Adrenal gland (tissue), 19 donors: ENCODE measurements around the gene ZNF595. TPM values are rescaled to one million over a fixed set of nuclear protein-coding genes. Genes with fewer than 3 reads are reported as not detected.
"Not testable (repeated sequence)": the region's sequence is repeated elsewhere in the genome, so short reads cannot be mapped to it uniquely, and the experiment has no call there.

Experiments used
- DNase-seq, 7 donors: peaks; one replicate each; pipeline ENCODE4 v3.0.0-alpha.2; 2019 to 2020
- H3K27ac ChIP-seq, 5 donors: fragments of 200-600 bp; sonication (generic) in 4 of 5; 1 replicate in 3 of 5; 2 replicates in 2 of 5; pipeline versions ENCODE4 v1.5.1 to v1.8.0; 2016 to 2020; ENCODE audit warnings: mild to moderate bottlenecking in 1 of 5
- H3K27me3 ChIP-seq: fragments of 200-600 bp; 2 replicates; pipeline ENCODE4 v1.8.0; 2021
- H3K36me3 ChIP-seq, 2 donors: fragments of 200-600 bp; replicated peaks in 1 of 2; 1 replicate in 1 of 2; 2 replicates in 1 of 2; pipeline versions ENCODE4 v1.5.1 to v1.8.0; 2018 to 2022
- H3K4me1 ChIP-seq, 2 donors: fragments of 200-600 bp; replicated peaks in 1 of 2; 1 replicate in 1 of 2; 2 replicates in 1 of 2; pipeline versions ENCODE4 v1.5.1 to v1.8.0; 2018 to 2021
- H3K4me3 ChIP-seq, 4 donors: fragments of 200-600 bp; sonication (generic) in 3 of 4; one replicate each; pipeline ENCODE4 v1.5.1; 2016 to 2018
- H3K9me3 ChIP-seq, 3 donors: fragments of 200-600 bp; sonication (generic) in 1 of 3; replicated peaks in 1 of 3; 1 replicate in 2 of 3; 2 replicates in 1 of 3; pipeline versions ENCODE4 v1.5.1 to v1.8.0; 2016 to 2021
- CTCF ChIP-seq, 6 experiments: fragments of 450-650 bp in 4 of 6; fragments of 200-600 bp in 2 of 6; sonication (generic) in 1 of 6; IDR thresholded peaks; 1 replicate in 5 of 6; 2 replicates in 1 of 6; pipeline versions ENCODE4 v1.5.1 to v1.8.0; 2016 to 2021; ENCODE audit warnings: antibody characterized with exemption in 6 of 6, mild to moderate bottlenecking in 2 of 6, moderate library complexity in 1 of 6
- WGBS, 4 donors: extraction: QIAGEN DNeasy Blood & Tissue Kit in 2 of 4; methylation state at CpG; one replicate each; pipeline versions ENCODE4 v1.1.5 to v1.1.7; 2013 to 2017; 5-methylcytosine and 5-hydroxymethylcytosine counted together
- intact Hi-C, 2 donors: fragments of 100-400 bp; cut with DNase I; formaldehyde crosslinking; loops; one replicate each; pipeline versions ENCODE4 v1.14.1 to v1.15.0; 2022 to 2023
- long read RNA-seq, 10 donors: library from polyadenylated mRNA in 3 of 10; unstranded in 2 of 10; stranded (forward) in 1 of 10; transcript quantifications; one replicate each; pipeline ENCODE4 v2.0.0 and lab custom pipeline, GENCODE V29; 2021 to 2026
- polyA plus RNA-seq, 3 donors: library from polyadenylated mRNA; stranded (reverse); fragments of 200-250 nt in 2 of 3; fragments of 350-450 nt in 1 of 3; fragmentation: Illumina TruSeq in 1 of 3; extraction: RNeasy Lipid Tissue Mini Kit (QIAGEN cat#74804) in 1 of 3; gene quantifications; one replicate each; pipeline ENCODE4 v1.2.3, GENCODE V29; 2013 to 2014
- total RNA-seq, 9 donors: library from RNA; depleted of rRNA in 4 of 9; stranded (reverse); fragments of >200 nt in 4 of 9; fragments of 120-200 nt in 1 of 9; fragmentation: NEBNext Ultra II Directional in 1 of 9; extraction: Animal tissue kit (Norgen Biotek cat#: 25700) in 1 of 9; gene quantifications; one replicate each; pipeline versions ENCODE4 v1.1.0 to v1.2.4, GENCODE V29; 2013 to 2023
- donor health status: healthy with polysubstance abuse.
- donor health status: Bipolar disorder and iron deficiency.
- donor health status: DM: yes; HTN: yes; CAD: no.
- donor health status: DM: no; HTN: no; CAD: no.
- donor health status: DM: no; HTN: no; CAD: no.
- donor health status: DM: yes; HTN: yes; CAD: no.

ZNF595 gene
- 10 to 100 TPM in 7 of 9 donors, 1 to 10 TPM in 2; 5.5 to 50.0 (median 15.7) TPM for total RNA-seq
- 10 to 100 TPM in 1 of 3 donors, 1 to 10 TPM in 2; 7.2 to 13.1 (median 8.3) TPM for polyA plus RNA-seq
- long read RNA-seq, donor 1, result 0 reads
- long read RNA-seq, donor 2, partial matches to known transcripts, result 0 of 1 reads
- long read RNA-seq, donor 2, other reads (novel, unspliced or antisense), result 0 of 1 reads
- long read RNA-seq, donor 3, partial matches to known transcripts, result 0 of 3 reads
- long read RNA-seq, donor 3, other reads (novel, unspliced or antisense), result 0 of 3 reads
- long read RNA-seq, donor 4, transcript ZNF595-205 (4 exons, 2,911 nt), result major isoform, 6 of 10 reads
- long read RNA-seq, donor 4, partial matches to known transcripts, result 0 of 10 reads
- long read RNA-seq, donor 4, other reads (novel, unspliced or antisense), result 3 of 10 reads
- long read RNA-seq, donor 5, partial matches to known transcripts, result 0 of 9 reads
- long read RNA-seq, donor 5, other reads (novel, unspliced or antisense), result 4 of 9 reads
- long read RNA-seq, donor 6, transcript ZNF595-205 (4 exons, 2,911 nt), result major isoform, 7 of 11 reads
- long read RNA-seq, donor 6, partial matches to known transcripts, result 0 of 11 reads
- long read RNA-seq, donor 6, other reads (novel, unspliced or antisense), result 2 of 11 reads
- long read RNA-seq, donor 7, partial matches to known transcripts, result 0 of 1 reads
- long read RNA-seq, donor 7, other reads (novel, unspliced or antisense), result 0 of 1 reads
- long read RNA-seq, donor 8, partial matches to known transcripts, result 0 of 4 reads
- long read RNA-seq, donor 8, other reads (novel, unspliced or antisense), result 0 of 4 reads
- long read RNA-seq, donor 9, partial matches to known transcripts, result 0 of 4 reads
- long read RNA-seq, donor 9, other reads (novel, unspliced or antisense), result 0 of 4 reads
- long read RNA-seq, donor 10, partial matches to known transcripts, result 0 of 2 reads
- long read RNA-seq, donor 10, other reads (novel, unspliced or antisense), result 0 of 2 reads

GRCh38 chr4:52804-53479 lies at the start of gene ZNF595:
TSS of gene ZNF595 (plus strand) at chr4:53321. CDS start at chr4:53489, 168 bp downstream.
- Histone ChIP-seq H3K27ac (peak within 1 kb of the TSS in 2 of 5 donors; percentile 63 to 69), H3K4me3 (peak within 1 kb of the TSS in 1 of 4 donors; percentile 37)
- intact Hi-C loops, H3K36me3 ChIP-seq, H3K4me1 ChIP-seq, H3K27me3 ChIP-seq, H3K9me3 ChIP-seq: not testable (repeated sequence)
- WGBS, 4 donors, result 36 to 52% (median 45%) methylated on average over 14 to 23 of the region's 29 CpGs
- peak; percentile 45 to 76 (median 59) for DNase-seq

- 75 to 79% (median 77%) methylated on average over 14 to 69 of the region's 90 CpGs for WGBS, 4 donors
These were observed 42.9 kb upstream of the ZNF595 start for GRCh38 chr4:9937-10870.

GRCh38 chr4:11095-11815 lies 41.9 kb upstream of the ZNF595 start:
- H3K4me1 ChIP-seq, intact Hi-C loops, DNase-seq, H3K36me3 ChIP-seq, H3K27ac ChIP-seq, H3K27me3 ChIP-seq, H3K9me3 ChIP-seq, H3K4me3 ChIP-seq: not testable (repeated sequence)
- 66 to 80% (median 73%) methylated on average over 10 to 77 of the region's 123 CpGs for WGBS, 4 donors

More at GRCh38 chr4:9937-10870, 42.9 kb upstream of the ZNF595 start:
- H3K4me1 ChIP-seq, intact Hi-C loops, H3K4me3 ChIP-seq, H3K27ac ChIP-seq, H3K27me3 ChIP-seq, H3K9me3 ChIP-seq, H3K36me3 ChIP-seq: not testable (repeated sequence)
- DNase-seq, result peak in 5 of 7 donors; percentile 13 to 61 (median 25)

- intact Hi-C loops, H3K4me1 ChIP-seq, H3K27me3 ChIP-seq, H3K36me3 ChIP-seq, H3K9me3 ChIP-seq, H3K27ac ChIP-seq, H3K4me3 ChIP-seq: not testable (repeated sequence)
- 65 to 84% (median 70%) methylated on average over 6 to 15 of the region's 21 CpGs for WGBS, 4 donors
- TF ChIP-seq CTCF (IDR thresholded peaks at IDR 0.05), result peak in 1 of 6 experiments; percentile 22
- DNase-seq, result peak in 3 of 7 donors; percentile 19 to 60 (median 32)
These were observed 41.2 kb upstream of the ZNF595 start for GRCh38 chr4:11816-12417.

- DNase-seq, H3K9me3 ChIP-seq, H3K4me1 ChIP-seq, H3K27me3 ChIP-seq, H3K4me3 ChIP-seq, H3K36me3 ChIP-seq, intact Hi-C loops, H3K27ac ChIP-seq: not testable (repeated sequence)
- WGBS, 4 donors, result 45 to 49% (median 48%) methylated on average over 3 of the region's 3 CpGs
These were observed 35.0 kb upstream of the ZNF595 start for GRCh38 chr4:18128-18527.

- H3K36me3 ChIP-seq, H3K27me3 ChIP-seq, intact Hi-C loops, H3K4me3 ChIP-seq, DNase-seq, H3K27ac ChIP-seq, H3K9me3 ChIP-seq, H3K4me1 ChIP-seq: not testable (repeated sequence)
- 25 to 46% (median 38%) methylated on average over 1 of the region's 1 CpG for WGBS, 4 donors
These were observed 34.5 kb upstream of the ZNF595 start for GRCh38 chr4:18589-18988.

GRCh38 chr4:22882-23281 lies 30.2 kb upstream of the ZNF595 start:
- intact Hi-C loops, H3K36me3 ChIP-seq, H3K27me3 ChIP-seq: not testable (repeated sequence)

GRCh38 chr4:24359-24758 lies 28.8 kb upstream of the ZNF595 start:
- H3K27me3 ChIP-seq, intact Hi-C loops, H3K4me3 ChIP-seq, H3K27ac ChIP-seq, DNase-seq, H3K4me1 ChIP-seq, H3K9me3 ChIP-seq, H3K36me3 ChIP-seq: not testable (repeated sequence)
- no CpG with 5 or more reads among the region's 1 CpG for WGBS, 4 donors

More at GRCh38 chr4:22882-23281, 30.2 kb upstream of the ZNF595 start:
- not testable (repeated sequence) for H3K27ac ChIP-seq, H3K9me3 ChIP-seq, H3K4me1 ChIP-seq, H3K4me3 ChIP-seq, DNase-seq
- 32 to 54% (median 41%) methylated on average over 2 of the region's 2 CpGs for WGBS, 4 donors
